ENCODE measurements around the gene CDC42SE1. TPM values are rescaled to one million over a fixed set of nuclear protein-coding genes. Genes with fewer than 3 reads are reported as not detected.
A peak's percentile ranks its signal among the peaks of the same experiment; 100 is the strongest.

Gene CDC42SE1
- polyA plus RNA-seq, 3 donors: 62.1 to 302 (median 75.7) TPM

DNA sequence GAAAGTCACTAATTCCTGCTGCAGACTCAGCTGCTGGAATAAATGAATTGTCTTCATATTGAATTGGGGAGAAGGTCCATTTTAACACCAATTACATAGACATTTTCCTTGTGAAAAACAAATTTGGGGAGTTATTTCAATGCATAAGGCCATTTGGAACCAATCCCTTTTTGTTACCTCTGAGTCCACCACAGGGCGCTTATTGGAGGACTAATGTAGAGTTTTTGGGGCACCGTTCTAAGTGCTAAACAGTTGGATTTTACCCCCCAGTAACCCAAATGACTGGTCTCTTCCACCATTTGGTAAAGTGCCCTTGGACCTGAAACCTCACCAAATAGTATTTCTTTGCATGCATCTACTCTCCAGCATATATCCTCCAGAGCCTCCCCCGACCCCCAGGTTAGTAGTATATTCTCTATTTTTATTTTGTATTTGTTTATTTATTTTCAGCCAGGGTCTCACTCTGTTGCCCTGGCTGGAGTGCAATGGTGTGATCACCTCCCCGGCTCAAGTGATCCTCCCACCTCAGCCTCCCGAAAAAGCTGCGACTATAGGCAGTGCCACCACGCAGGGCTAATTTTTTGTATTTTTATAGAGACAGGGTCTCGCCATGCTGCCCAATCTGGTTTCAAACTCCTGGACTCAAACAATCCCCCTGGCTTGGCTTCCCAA is 49.6 kb downstream of the CDC42SE1 start:
- Histone ChIP-seq H3K4me2 (replicated peaks; ENCODE audit: extremely low read depth, low read length, poor library complexity, severe bottlenecking) (no peak overlapping the region), H3K79me2 (ENCODE audit: insufficient read depth, low read length) (peaks cover 47% of the 10 kb centered on the region), H3K9ac (ENCODE audit: insufficient read depth, low read length, poor library complexity, severe bottlenecking) (no peak overlapping the region), H2AFZ (ENCODE audit: insufficient read depth, low read depth, low read length, poor library complexity, severe bottlenecking) (no peak overlapping the region), H4K20me1 (ENCODE audit: insufficient read depth, low read length) (no peaks in the 10 kb centered on the region), H3K9me3 (replicated peaks in 1 of 2; ENCODE audit: control insufficient read depth in 1 of 2, insufficient read depth in 1 of 2, low read length in 2 of 2) (no peaks in the 10 kb centered on the region), H3K4me1 (ENCODE audit: control insufficient read depth in 1 of 2, insufficient read depth in 2 of 2, low read length in 2 of 2) (peaks cover 38 to 44% of the 10 kb centered on the region in 2 donors), H3K27me3 (ENCODE audit: control insufficient read depth in 2 of 2, insufficient read depth in 2 of 2, low read length in 2 of 2) (no peaks in the 10 kb centered on the region), H3K27ac (ENCODE audit: low read depth in 1 of 2, low read length in 2 of 2) (no peak overlapping the region), H3K36me3 (replicated peaks in 1 of 2; ENCODE audit: control insufficient read depth in 1 of 2, insufficient read depth in 2 of 2, low read length in 2 of 2) (peaks cover 0 to 9% of the 10 kb centered on the region in 2 donors), H3K4me3 (replicated peaks in 1 of 3; ENCODE audit: low read depth in 2 of 3, low read length in 3 of 3) (no peak overlapping the region)
- TF ChIP-seq, protein P1, sequence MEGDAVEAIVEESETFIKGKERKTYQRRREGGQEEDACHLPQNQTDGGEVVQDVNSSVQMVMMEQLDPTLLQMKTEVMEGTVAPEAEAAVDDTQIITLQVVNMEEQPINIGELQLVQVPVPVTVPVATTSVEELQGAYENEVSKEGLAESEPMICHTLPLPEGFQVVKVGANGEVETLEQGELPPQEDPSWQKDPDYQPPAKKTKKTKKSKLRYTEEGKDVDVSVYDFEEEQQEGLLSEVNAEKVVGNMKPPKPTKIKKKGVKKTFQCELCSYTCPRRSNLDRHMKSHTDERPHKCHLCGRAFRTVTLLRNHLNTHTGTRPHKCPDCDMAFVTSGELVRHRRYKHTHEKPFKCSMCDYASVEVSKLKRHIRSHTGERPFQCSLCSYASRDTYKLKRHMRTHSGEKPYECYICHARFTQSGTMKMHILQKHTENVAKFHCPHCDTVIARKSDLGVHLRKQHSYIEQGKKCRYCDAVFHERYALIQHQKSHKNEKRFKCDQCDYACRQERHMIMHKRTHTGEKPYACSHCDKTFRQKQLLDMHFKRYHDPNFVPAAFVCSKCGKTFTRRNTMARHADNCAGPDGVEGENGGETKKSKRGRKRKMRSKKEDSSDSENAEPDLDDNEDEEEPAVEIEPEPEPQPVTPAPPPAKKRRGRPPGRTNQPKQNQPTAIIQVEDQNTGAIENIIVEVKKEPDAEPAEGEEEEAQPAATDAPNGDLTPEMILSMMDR (IDR thresholded peaks at IDR 0.05): no peak
- Mint-ChIP-seq H3K36me3 (peaks cover 4 to 11% of the 10 kb centered on the region in 2 donors), H3K27ac (peak overlapping the region in 1 of 7 donors; percentile 57), H3K27me3 (ENCODE audit: low read depth in 3 of 3) (peaks cover 0 to 10% (median 0%) of the 10 kb centered on the region in 3 donors), H3K9me3 (no peaks in the 10 kb centered on the region), H3K4me3 (no peak overlapping the region), H3K4me1 (peaks cover 49% of the 10 kb centered on the region)
- 100% methylated on average over 2 of the region's 8 CpGs for WGBS (ENCODE audit: insufficient coverage)
- intact Hi-C loops (cut with micrococcal nuclease): loop anchor here (5.0 to 10.0 kb wide), 7 partner anchors 37 to 157 kb away; partner anchors contain the start of genes LYSMD1 (in 2 of the 2), SCNM1 (in 2 of the 2), ARNT (in 1 of the 2) and C1orf56 (in 1 of the 2)
- DNase-seq: no peak

DNA sequence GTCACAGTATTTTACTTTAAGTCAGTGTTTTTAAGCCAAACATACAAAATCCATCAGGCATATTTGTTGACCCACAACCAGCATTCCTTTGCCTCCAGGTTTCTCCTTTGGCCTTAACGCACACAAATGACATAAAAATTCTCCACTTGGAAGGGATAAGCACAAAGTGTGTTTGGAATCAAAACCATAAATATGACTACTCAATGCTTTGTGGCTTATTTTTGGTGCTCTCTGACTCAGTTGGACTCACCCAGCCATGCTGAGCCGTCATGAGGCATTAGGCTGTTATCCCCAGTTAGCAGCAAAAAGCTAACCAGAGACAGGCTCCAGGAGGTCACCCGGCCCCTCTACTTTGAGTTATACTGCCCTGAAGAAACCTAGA is 50.2 kb downstream of the CDC42SE1 start:
- Histone ChIP-seq H3K9ac (ENCODE audit: insufficient read depth, low read length, poor library complexity, severe bottlenecking) (peak overlapping the region; percentile 87), H2AFZ (ENCODE audit: insufficient read depth, low read depth, low read length, poor library complexity, severe bottlenecking) (peak overlapping the region; percentile 93), H3K27ac (ENCODE audit: low read depth in 1 of 2, low read length in 2 of 2) (peak overlapping the region in 1 of 2 donors; percentile 95), H3K4me3 (replicated peaks in 1 of 3; ENCODE audit: low read depth in 2 of 3, low read length in 3 of 3) (peak overlapping the region in 2 of 3 experiments; percentile 73 to 88), H3K9me3 (replicated peaks in 1 of 2; ENCODE audit: control insufficient read depth in 1 of 2, insufficient read depth in 1 of 2, low read length in 2 of 2) (no peaks in the 10 kb centered on the region), H3K27me3 (ENCODE audit: control insufficient read depth in 2 of 2, insufficient read depth in 2 of 2, low read length in 2 of 2) (no peaks in the 10 kb centered on the region), H4K20me1 (ENCODE audit: insufficient read depth, low read length) (no peaks in the 10 kb centered on the region), H3K79me2 (ENCODE audit: insufficient read depth, low read length) (peaks cover 53% of the 10 kb centered on the region), H3K4me1 (ENCODE audit: control insufficient read depth in 1 of 2, insufficient read depth in 2 of 2, low read length in 2 of 2) (peaks cover 44 to 50% of the 10 kb centered on the region in 2 donors), H3K36me3 (replicated peaks in 1 of 2; ENCODE audit: control insufficient read depth in 1 of 2, insufficient read depth in 2 of 2, low read length in 2 of 2) (peaks cover 0 to 9% of the 10 kb centered on the region in 2 donors), H3K4me2 (replicated peaks; ENCODE audit: extremely low read depth, low read length, poor library complexity, severe bottlenecking) (peak overlapping the region; percentile 89)
- H3K4me3 Mint-ChIP-seq: peak overlapping the region; percentile 97 to 98
- peaks cover 53% of the 10 kb centered on the region for H3K4me1 Mint-ChIP-seq
- peak overlapping the region; percentile 97 to 99 (median 99) for H3K27ac Mint-ChIP-seq
- peaks cover 4 to 10% of the 10 kb centered on the region in 2 donors for H3K36me3 Mint-ChIP-seq
- intact Hi-C loops (cut with micrococcal nuclease): loop anchor here (5.0 to 10.0 kb wide), 6 partner anchors 37 to 158 kb away; partner anchors contain the start of genes LYSMD1 (in 2 of the 2), SCNM1 (in 2 of the 2), ARNT (in 1 of the 2) and CDC42SE1 (in 1 of the 2)
- 88% methylated on average over 2 of the region's 3 CpGs for WGBS (ENCODE audit: insufficient coverage)
- peaks cover 0 to 10% (median 0%) of the 10 kb centered on the region in 3 donors for H3K27me3 Mint-ChIP-seq (ENCODE audit: low read depth in 3 of 3)
- no peak for DNase-seq
- H3K9me3 Mint-ChIP-seq: no peaks in the 10 kb centered on the region
- TF ChIP-seq, protein P1 (IDR thresholded peaks at IDR 0.05): no peak
